GM19467 (cell line): ENCODE results near the gene NCK2.

Source experiments
- ATAC-seq: cut with Tn5 transposase; IDR thresholded peaks from one replicate; pipeline ENCODE4 v1.9.1; 2021; ENCODE audit warnings: mild to moderate bottlenecking, moderate library complexity; ENCODE audit not compliant: unreplicated experiment

Gene NCK2

GRCh38 chr2:105808423-105809096 is 63.8 kb downstream of the NCK2 start:
- no peak for ATAC-seq

GRCh38 chr2:105809097-105809473 is 64.4 kb downstream of the NCK2 start:
- no peak for ATAC-seq

GRCh38 chr2:105809723-105810122 is 65.0 kb downstream of the NCK2 start:
- ATAC-seq = no peak

DNA sequence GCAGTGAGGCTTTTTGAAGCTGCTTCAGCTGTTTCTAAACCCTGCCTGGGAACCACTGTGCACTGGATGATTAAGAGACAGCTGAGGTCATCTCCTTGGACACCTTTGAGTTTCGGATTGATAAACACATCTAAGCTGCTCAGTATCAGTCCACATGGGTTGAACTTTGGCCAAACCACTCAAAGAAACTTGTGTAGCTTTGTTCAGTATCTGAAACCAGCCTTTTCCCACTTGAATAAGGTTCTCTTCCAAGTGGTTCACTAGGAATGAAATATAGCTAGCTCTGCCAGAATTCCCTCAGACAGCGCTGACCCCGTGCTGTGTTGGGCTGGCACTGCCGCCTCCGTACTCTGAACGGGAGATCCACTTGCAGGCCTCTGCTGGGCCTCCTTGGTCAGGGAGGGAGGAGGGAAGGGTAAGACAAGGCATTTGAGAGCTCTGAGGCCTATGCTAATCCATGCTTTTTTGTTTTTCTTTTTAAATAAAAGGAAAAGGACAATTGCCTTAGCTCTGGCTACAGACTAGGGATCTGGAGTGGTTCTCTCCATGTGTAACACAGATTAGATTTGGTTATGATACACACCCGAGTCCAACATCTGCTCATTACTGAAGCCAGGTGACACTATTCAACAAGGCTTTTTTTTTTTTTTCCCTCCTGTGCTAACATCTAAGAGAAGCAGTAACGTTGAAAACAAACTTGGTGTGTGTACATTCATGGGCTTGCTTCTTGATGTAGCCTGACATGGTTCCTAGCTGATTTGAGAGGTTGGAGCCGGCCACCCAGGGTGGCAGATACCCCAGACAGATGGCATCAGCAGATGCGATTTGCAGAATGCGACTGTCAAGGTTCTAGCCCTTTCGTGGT is 67.7 kb downstream of the NCK2 start:
- ATAC-seq = peak; percentile 92

DNA sequence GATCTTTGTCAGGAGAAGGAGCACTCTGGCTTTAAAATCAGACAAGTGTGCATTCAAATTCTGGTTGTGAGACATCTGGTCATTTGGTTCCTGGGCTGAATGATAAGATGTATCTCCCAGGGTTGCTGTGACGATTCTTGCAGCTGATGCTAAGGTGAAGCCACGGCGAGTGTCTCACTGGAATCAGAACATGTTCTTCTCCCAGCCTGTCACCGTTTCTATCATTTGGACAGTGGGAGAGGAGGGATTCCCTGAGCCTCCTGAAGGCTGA is 68.3 kb downstream of the NCK2 start:
- no peak for ATAC-seq

- ATAC-seq = no peak
Observed at GRCh38 chr2:105813405-105813804, 68.7 kb downstream of the NCK2 start.

DNA sequence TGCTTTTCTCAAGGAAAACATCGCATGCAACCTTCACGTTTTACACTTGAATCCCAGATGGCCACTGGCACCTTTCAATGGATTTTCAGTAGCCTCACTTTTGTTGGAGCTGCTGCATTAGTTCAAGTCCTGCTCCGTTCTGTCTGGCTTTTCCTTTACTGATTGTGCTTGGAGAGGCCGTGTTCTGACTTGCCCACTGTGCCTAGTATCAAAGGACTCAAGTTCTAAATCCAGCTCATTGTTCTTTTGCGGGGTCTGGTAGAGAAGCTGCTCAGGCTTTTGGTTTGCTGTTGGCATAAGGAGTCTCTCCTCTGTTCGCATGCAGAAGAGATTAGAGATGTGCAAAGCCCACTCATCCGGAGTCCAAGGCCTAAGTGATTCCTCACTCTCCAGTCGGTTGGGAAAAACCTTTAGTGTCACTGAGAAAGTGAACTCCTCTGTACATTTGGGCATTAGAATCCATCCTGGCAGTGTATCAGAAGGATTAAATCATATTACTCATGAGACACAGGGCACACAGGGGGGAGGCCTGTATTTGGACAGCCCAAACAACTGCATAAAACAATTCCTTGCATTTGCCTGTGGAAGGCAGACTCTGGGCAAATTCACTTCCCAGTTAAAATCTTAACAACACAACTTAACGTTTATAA is 69.7 kb downstream of the NCK2 start:
- no peak for ATAC-seq

- no peak for ATAC-seq
Observed at GRCh38 chr2:105815401-105815800, 70.7 kb downstream of the NCK2 start.

DNA sequence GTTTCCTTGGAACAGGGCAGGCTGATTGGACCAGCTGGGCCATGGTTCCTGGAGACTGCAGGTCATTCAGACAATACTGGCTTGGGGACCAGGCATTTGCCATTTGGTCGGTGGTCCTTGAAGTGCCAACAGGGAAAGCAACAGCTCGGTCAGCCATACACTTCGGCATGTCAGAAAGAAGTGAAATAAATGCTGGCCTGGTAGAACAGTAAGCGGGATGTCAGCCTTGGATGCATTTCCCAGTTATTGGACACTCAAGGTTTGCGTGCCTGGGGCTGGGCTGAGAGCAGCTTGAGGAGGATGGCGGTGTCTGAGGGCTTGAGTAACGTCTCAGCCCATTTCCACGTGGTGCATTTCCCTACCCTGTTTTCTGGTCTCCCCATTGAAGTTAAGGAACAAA is 75.4 kb downstream of the NCK2 start:
- no peak for ATAC-seq

- ATAC-seq = no peak
Observed at GRCh38 chr2:105820691-105821090, 76.0 kb downstream of the NCK2 start.

DNA sequence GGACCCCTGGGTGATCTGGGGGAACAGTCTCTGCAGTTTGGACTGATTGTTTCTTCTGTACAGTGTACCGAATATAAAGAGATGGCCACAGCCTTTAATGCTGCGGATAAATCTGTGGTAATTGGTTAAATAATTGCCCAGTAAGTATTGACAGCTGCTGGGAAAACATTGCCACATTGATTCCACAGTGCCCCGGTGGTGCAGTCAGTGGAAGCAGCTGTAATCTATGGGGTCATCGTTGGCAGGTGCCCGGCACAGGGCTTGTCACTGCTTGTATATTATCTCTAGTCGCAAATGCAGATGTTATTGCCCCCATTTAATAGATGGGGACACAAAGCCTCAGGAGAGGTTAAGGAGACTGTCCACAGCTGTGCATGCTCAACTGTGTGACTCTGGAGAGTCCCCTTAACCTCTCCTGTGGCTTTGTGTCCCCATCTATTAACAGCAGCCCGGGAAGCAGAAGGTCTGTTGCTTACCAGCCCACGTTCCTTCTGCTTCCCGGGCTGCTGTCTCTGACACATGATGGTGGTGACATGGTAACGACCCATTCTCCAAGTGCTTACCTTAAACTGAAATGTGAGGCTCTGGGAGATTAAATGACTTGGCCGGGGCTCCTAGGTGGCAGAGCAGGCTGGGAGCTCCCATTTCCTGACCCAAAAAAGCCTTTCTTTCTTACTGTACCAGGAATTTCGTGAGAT is 76.9 kb downstream of the NCK2 start:
- ATAC-seq = no peak

DNA sequence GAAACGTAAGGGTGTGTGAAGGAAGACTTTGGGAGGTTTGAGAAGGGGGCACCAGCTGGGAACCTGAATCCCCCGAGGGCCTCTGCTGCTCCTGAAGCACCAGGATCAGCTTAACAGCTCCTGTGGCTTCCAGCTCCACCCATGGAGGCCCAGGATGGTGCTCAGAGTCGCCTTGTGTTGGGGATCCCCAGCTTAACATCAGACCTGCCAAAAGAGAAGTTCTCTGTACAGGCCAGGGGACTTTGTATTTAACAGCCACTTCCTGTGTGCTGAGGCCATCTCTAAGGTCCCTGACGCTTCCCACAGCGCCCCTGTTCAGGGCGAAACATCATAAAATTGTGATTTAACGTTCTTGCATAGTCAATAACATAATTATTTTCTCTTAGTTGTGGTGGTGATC is 77.5 kb downstream of the NCK2 start:
- ATAC-seq = peak; percentile 63

GRCh38 chr2:105824446-105824845 is 79.7 kb downstream of the NCK2 start:
- no peak for ATAC-seq

DNA sequence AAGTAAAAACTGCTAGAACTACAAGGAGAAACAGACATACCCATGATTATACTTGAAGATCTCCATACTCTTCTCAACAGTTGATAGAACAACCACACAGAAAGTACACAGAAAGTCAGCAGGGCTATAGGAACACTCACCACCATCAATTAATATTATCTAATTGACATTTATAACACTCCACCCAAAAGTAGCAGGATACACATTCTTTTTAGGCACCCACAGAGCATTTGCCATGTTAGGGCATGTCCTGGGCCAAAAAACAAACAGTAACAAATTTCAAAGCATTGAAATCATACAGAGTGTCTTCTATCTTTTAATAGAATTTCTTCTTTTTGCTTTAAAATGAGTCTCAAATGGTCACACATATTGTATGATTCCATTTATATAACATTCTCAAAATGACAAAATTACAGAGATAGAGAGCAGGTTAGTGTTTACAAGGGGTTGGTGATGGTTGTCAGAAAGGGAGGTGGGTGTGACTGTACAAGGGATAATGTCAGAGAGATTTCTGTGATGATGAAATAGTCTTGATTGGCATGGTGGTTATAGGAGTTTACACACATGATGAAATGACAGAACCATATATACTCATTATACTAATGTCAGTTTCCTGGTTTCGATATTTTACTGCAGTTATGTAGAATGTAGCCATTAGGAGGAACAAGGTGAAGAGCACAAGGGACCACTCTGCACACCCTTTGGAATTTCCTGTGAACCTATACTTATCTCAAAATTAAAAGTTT is 82.8 kb downstream of the NCK2 start:
- ATAC-seq = no peak

DNA sequence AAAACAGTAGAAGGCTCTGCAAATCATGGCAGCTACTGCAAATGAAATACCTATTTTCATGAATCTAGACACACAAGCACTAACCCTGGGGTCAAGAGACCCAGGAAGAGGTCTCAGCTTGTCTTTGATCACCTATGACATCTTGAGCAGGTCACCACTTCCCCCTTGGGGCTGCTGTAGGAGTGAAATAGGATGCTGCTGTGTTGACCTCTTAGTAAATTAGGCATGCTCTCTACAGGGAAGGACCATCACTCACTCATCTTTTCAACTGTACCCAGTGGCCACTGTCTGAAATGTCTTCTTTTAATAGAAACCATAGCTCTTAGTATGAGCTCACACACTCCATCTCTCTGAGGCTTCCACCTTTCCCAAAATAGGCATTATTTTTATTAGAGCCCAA is 83.8 kb downstream of the NCK2 start:
- no peak for ATAC-seq

DNA sequence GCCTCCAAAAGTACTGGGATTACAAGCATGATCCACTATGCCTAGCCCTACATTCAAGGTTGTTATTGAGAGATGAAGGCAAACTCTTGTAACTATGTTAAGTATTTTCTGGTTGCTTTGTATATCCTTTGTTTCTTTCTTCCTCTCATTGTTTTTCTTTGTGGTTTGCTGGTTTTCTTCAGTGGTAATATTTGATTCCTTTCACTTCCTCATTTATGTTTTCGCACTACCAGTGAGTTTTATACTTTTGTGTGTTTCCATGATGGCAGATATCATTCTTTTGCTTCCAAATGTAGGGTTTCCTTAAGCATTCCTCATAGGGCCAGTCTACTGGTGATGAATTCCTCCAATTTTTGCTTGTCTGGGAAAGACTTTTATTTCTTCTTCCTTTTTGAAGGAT is 90.2 kb downstream of the NCK2 start:
- no peak for ATAC-seq

DNA sequence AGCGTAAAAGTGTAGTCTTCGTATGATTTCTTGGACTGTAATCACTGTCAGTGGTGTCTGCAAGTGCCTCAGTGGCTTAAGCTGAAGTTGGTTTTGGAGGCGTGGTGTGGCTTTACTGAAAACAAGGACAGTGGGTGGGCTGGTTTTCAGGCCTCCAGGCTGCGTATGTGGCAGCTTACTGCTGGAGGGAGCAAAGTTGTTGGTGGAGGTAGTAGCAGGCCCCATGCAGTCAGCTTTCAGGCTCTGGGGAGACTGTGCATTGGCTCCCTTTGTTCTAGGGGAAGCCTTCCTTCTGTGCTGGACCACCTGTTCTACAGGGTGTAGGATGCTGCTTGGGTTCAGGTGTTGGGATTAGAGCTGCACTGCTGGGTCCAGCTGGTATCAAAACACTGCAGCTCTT is 91.6 kb downstream of the NCK2 start:
- no peak for ATAC-seq

DNA sequence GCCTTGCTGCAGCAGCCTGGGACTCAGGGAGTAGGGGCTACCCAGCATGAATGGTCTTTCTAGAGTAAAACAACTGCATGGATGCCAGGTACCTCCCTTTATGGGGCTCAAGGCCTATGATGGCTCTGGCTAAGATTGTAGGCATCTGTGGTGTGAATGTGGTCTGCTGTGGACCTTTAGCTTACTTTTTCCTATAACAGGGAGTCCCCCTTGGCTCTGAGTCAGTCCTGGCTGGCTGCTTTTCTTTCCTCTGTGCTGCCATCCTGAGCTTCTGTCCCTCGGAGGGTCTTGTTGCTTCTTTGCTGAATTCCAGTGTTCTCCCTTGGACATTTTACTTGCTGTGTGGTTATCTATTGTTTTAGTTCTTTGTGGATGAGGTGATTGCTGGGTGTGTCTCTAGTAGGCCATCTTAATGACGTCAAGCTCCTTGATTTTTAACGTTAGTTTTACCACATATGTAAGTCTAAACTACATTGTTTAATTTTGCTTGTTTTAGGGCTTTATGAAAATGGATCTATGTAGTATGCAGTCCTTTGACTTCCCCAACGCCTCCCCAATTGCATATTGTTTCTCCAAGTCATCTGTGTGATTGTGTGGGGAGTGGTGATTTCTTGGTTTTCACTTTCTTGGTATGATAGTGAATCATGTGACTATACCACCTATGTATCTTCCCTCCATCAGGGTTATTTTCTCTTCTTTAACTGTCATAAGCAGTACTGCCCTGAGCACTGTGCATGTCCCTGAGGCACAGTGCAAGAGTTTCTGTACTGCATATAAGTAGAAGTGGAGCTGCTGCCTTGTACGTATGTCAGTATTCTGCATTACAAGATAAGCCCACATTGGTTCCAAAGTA is 92.4 kb downstream of the NCK2 start:
- ATAC-seq = no peak

DNA sequence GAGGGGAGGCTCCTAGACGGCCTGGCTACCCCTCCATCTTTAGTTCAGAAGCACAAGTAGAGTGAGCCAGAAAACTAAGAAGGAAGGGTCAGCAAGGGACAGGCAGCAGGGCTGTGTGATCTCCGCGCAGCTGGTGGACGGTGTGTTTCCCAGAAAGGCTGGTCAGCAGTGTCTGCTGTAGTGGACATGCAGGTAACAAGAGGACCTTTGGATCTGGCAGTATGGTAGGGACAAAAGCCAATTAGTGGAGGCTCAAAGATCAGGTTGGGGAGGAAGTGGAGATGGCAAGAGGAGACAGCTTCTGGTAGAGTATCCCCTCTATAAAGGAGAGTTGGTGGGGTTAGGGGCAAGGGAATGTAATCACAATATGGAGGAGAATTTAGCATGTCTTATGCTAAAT is 95.1 kb downstream of the NCK2 start:
- no peak for ATAC-seq

GRCh38 chr2:105840933-105841332 is 96.2 kb downstream of the NCK2 start:
- ATAC-seq = no peak
